Kidney tubule cell (primary cell): ENCODE results near the gene NUP153.
"Not testable (repeated sequence)": the region's sequence is repeated elsewhere in the genome, so short reads cannot be mapped to it uniquely, and the experiment has no call there.

ENCODE experiments used
- DNase-seq: peaks from one replicate; pipeline ENCODE4 v3.0.0-alpha.2; 2018; ENCODE audit warnings: low spot score

Gene NUP153

GRCh38 chr6:17714177-17714576 lies 7.5 kb upstream of the NUP153 start:
- DNase-seq, result peak; percentile 19

GRCh38 chr6:17712576-17712975 lies 5.9 kb upstream of the NUP153 start:
- DNase-seq, result no peak

- no peak for DNase-seq
Measured at GRCh38 chr6:17710331-17710730, 3.6 kb upstream of the NUP153 start.

GRCh38 chr6:17709476-17709875 lies 2.8 kb upstream of the NUP153 start:
- DNase-seq, result no peak

- DNase-seq, result not testable (repeated sequence)
Measured at GRCh38 chr6:17708035-17708434, 1.3 kb upstream of the NUP153 start.

GRCh38 chr6:17707371-17707651 lies 586 bp upstream of the NUP153 start:
- DNase-seq, result no peak

- peak; percentile 85 for DNase-seq
Measured at GRCh38 chr6:17705778-17706579, 746 bp downstream of the NUP153 start.

- DNase-seq, result peak; percentile 78
Measured at GRCh38 chr6:17705428-17705777, 1.3 kb downstream of the NUP153 start.

GRCh38 chr6:17703256-17703694 lies 3.5 kb downstream of the NUP153 start:
- peak; percentile 78 for DNase-seq

- no peak for DNase-seq
Measured at GRCh38 chr6:17700421-17701416, 6.0 kb downstream of the NUP153 start.

GRCh38 chr6:17691925-17692538 lies 14.7 kb downstream of the NUP153 start:
- DNase-seq, result no peak

GRCh38 chr6:17688481-17688880 lies 18.2 kb downstream of the NUP153 start:
- DNase-seq, result no peak

- DNase-seq, result no peak
Measured at GRCh38 chr6:17687136-17687535, 19.6 kb downstream of the NUP153 start.

GRCh38 chr6:17684134-17684533 lies 22.6 kb downstream of the NUP153 start:
- DNase-seq, result no peak

- no peak for DNase-seq
Measured at GRCh38 chr6:17683428-17683827, 23.3 kb downstream of the NUP153 start.

GRCh38 chr6:17679726-17680125 lies 27.0 kb downstream of the NUP153 start:
- peak; percentile 63 for DNase-seq

GRCh38 chr6:17677602-17678001 lies 29.1 kb downstream of the NUP153 start:
- DNase-seq, result no peak

GRCh38 chr6:17673543-17674254 lies 33.0 kb downstream of the NUP153 start:
- DNase-seq, result no peak

- no peak for DNase-seq
Measured at GRCh38 chr6:17672064-17672718, 34.5 kb downstream of the NUP153 start.

GRCh38 chr6:17666646-17667045 lies 40.1 kb downstream of the NUP153 start:
- DNase-seq, result no peak

- DNase-seq, result no peak
Measured at GRCh38 chr6:17665132-17665531, 41.6 kb downstream of the NUP153 start.

- no peak for DNase-seq
Measured at GRCh38 chr6:17663226-17663625, 43.5 kb downstream of the NUP153 start.
